K562 (cell line): ENCODE measurements around the gene RPS17. TPM values are rescaled to one million over a fixed set of nuclear protein-coding genes. Genes with fewer than 3 reads are reported as not detected.
A peak's percentile ranks its signal among the peaks of the same experiment; 100 is the strongest.

ENCODE experiments used
- ATAC-seq: fragments of 200-7000 bp; cut with Tn5 transposase; 3 replicates; pipeline ENCODE4 v1.9.1; 2020; ENCODE audit warnings: moderate library complexity
- BruUV-seq: library from RNA; stranded (reverse); fragments of 400-500 nt; replicated peaks from 2 replicates; lab custom pipeline; 2021; lab: Mats Ljungman, UMichigan
- CTCF ChIA-PET: fragments of 300-600 bp; formaldehyde crosslinking; extraction: SDS; loops from one replicate; lab custom pipeline; 2021; ENCODE audit warnings: low intra/inter-chr PET ratio; lab: Yijun Ruan, JAX
- POLR2A ChIA-PET: fragments of 300-600, 350-650 bp; sonication (Branson Sonifier 250); formaldehyde crosslinking; extraction: SDS; loops from one replicate; lab custom pipeline; 2021; ENCODE audit warnings: antibody characterized with exemption, inconsistent platforms; lab: Yijun Ruan, JAX
- DNase-seq, 4 experiments: peaks; one replicate each; pipeline versions ENCODE4 v3.0.0 to v3.0.0-alpha.2; 2011 to 2018; ENCODE audit warnings: low spot score in 3 of 4, mixed read lengths in 3 of 4; ENCODE audit errors: extremely low read depth in 1 of 4
- FAIRE-seq: peaks from 2 replicates; lab custom pipeline; 2011; peaks lifted over from hg19 to GRCh38; lab: Jason Lieb, UNC
- H2AFZ ChIP-seq: 2 replicates; pipeline ENCODE4 v1.6.0; 2011; ENCODE audit warnings: low read depth, low read length, control low read depth, inconsistent platforms
- H3K27ac ChIP-seq: fragments of 200-600 bp; 3 replicates; pipeline ENCODE4 v1.8.0; 2011; ENCODE audit warnings: low read depth, mild to moderate bottlenecking, control low read depth, inconsistent platforms, low read length, moderate library complexity, mixed read lengths; ENCODE audit errors: extremely low read depth
- H3K27me3 ChIP-seq, 2 experiments: fragments of 300-600 bp in 1 of 2; 2 replicates in 1 of 2; 3 replicates in 1 of 2; pipeline versions ENCODE4 v1.6.0 to v1.8.0; 2011; ENCODE audit warnings: inconsistent platforms in 2 of 2, low read length in 2 of 2, mild to moderate bottlenecking in 1 of 2, mixed read lengths in 1 of 2, moderate library complexity in 1 of 2; ENCODE audit not compliant: control insufficient read depth in 2 of 2, insufficient read depth in 2 of 2
- H3K36me3 ChIP-seq: fragments of 300-600 bp; 3 replicates; pipeline ENCODE4 v1.8.0; 2011; ENCODE audit warnings: mild to moderate bottlenecking, low read length, inconsistent platforms; ENCODE audit not compliant: control insufficient read depth, insufficient read depth
- H3K4me1 ChIP-seq, 2 experiments: fragments of 200-600 bp in 1 of 2; replicated peaks in 1 of 2; 2 replicates in 1 of 2; 3 replicates in 1 of 2; pipeline versions ENCODE4 v1.5.1 to v1.8.0; 2011; ENCODE audit warnings: inconsistent platforms in 2 of 2, low read length in 2 of 2, mild to moderate bottlenecking in 1 of 2, mixed read lengths in 1 of 2, moderate library complexity in 1 of 2; ENCODE audit not compliant: control insufficient read depth in 2 of 2, insufficient read depth in 2 of 2
- H3K4me2 ChIP-seq: 2 replicates; pipeline ENCODE4 v1.6.1; 2011; ENCODE audit warnings: low read length, control low read depth, inconsistent platforms, mixed read lengths; ENCODE audit not compliant: insufficient read depth
- H3K4me3 ChIP-seq: fragments of 200-600 bp; sonication (generic), shearing (Covaris generic); 2 replicates; pipeline ENCODE4 v1.5.1; 2016; ENCODE audit warnings: control low read depth, inconsistent platforms
- H3K79me2 ChIP-seq: fragments of 200-600 bp; 3 replicates; pipeline ENCODE4 v1.8.0; 2011; ENCODE audit warnings: low read length, inconsistent platforms; ENCODE audit not compliant: control insufficient read depth, insufficient read depth
- H3K9ac ChIP-seq, 2 experiments: 2 replicates each; pipeline versions ENCODE4 v1.6.0 to v1.6.1; 2011; ENCODE audit warnings: low read depth in 2 of 2, low read length in 2 of 2, control low read depth in 1 of 2, inconsistent platforms in 1 of 2, mild to moderate bottlenecking in 1 of 2, mixed read lengths in 1 of 2; ENCODE audit not compliant: insufficient read depth in 1 of 2
- H3K9me1 ChIP-seq: one replicate; pipeline ENCODE4 v1.6.0; 2011; ENCODE audit warnings: inconsistent platforms, mild to moderate bottlenecking, low read length, moderate library complexity; ENCODE audit not compliant: control insufficient read depth, insufficient read depth
- H3K9me3 ChIP-seq: replicated peaks from 2 replicates; pipeline ENCODE4 v1.5.1; 2011; ENCODE audit warnings: low read depth, low read length, inconsistent platforms; ENCODE audit not compliant: control insufficient read depth, insufficient read depth
- H4K20me1 ChIP-seq: replicated peaks from 2 replicates; pipeline ENCODE4 v1.6.1; 2011; ENCODE audit warnings: low read length, inconsistent platforms, mixed read lengths; ENCODE audit not compliant: control insufficient read depth, insufficient read depth
- C11orf30 ChIP-seq: fragments of 450-650 bp; IDR thresholded peaks from 2 replicates; pipeline ENCODE4 v1.6.1; 2016; ENCODE audit warnings: low read depth, mild to moderate bottlenecking
- CAMTA2 ChIP-seq: fragments of 250-450 bp; sonication (Bioruptor Pico); conservative IDR thresholded peaks from 2 replicates; pipeline ENCODE4 v1.5.1; 2022
- CBFA2T3 ChIP-seq: fragments of 450-650 bp; IDR thresholded peaks from 2 replicates; pipeline ENCODE4 v1.6.1; 2017
- EWSR1 ChIP-seq: fragments of 450-650 bp; IDR thresholded peaks from 2 replicates; pipeline ENCODE4 v1.6.1; 2018; ENCODE audit warnings: borderline replicate concordance, mild to moderate bottlenecking, low read depth, moderate library complexity; ENCODE audit not compliant: partially characterized antibody
- IRF9 ChIP-seq: fragments of 450-650 bp; IDR thresholded peaks from 2 replicates; pipeline ENCODE4 v1.6.1; 2016; ENCODE audit warnings: missing biosample characterization, missing genetic modification characterization
- JUNB ChIP-seq: fragments of 450-650 bp; formaldehyde crosslinking; conservative IDR thresholded peaks from 2 replicates; pipeline ENCODE4 v1.4.0; 2020; ENCODE audit warnings: mild to moderate bottlenecking
- MAFF ChIP-seq: IDR thresholded peaks from 2 replicates; pipeline ENCODE4 v1.6.1; 2012; ENCODE audit warnings: low read length, improper control_type of control experiment
- MAFG ChIP-seq: fragments of 450-650 bp; conservative IDR thresholded peaks from 2 replicates; pipeline ENCODE4 v1.6.1; 2016; ENCODE audit warnings: missing genetic modification characterization, missing compliant biosample characterization
- MAFK ChIP-seq: IDR thresholded peaks from 2 replicates; pipeline ENCODE4 v1.6.1; 2011; ENCODE audit warnings: low read length, improper control_type of control experiment
- MLX ChIP-seq, 2 experiments: fragments of 450-650 bp in 1 of 2; sonication (generic) in 1 of 2; formaldehyde crosslinking; conservative IDR thresholded peaks; 2 replicates each; pipeline versions ENCODE4 v1.4.0 to v1.8.1; 2020 to 2022; ENCODE audit warnings: mild to moderate bottlenecking in 1 of 2, missing genetic modification reagents in 1 of 2
- NBN ChIP-seq: fragments of 450-650 bp; IDR thresholded peaks from 2 replicates; pipeline ENCODE4 v1.6.1; 2016; ENCODE audit warnings: low read depth, mild to moderate bottlenecking
- NFE2 ChIP-seq: IDR thresholded peaks from 2 replicates; pipeline ENCODE4 v1.6.1; 2014; ENCODE audit warnings: antibody characterized with exemption, low read depth
- PTRF ChIP-seq: fragments of 450-650 bp; IDR thresholded peaks from 2 replicates; pipeline ENCODE4 v1.6.1; 2016; ENCODE audit warnings: mild to moderate bottlenecking, missing genetic modification characterization, missing compliant biosample characterization
- ZFX ChIP-seq: sonication (generic); formaldehyde crosslinking; IDR thresholded peaks from 2 replicates; pipeline ENCODE4 v1.8.0; 2022; ENCODE audit warnings: mild to moderate bottlenecking, missing genetic modification reagents, moderate library complexity
- ZNF174 ChIP-seq: fragments of 250-450 bp; sonication (Bioruptor Pico); IDR thresholded peaks from 2 replicates; pipeline ENCODE4 v1.4.0; 2020; ENCODE audit warnings: mild to moderate bottlenecking
- ZNF316 ChIP-seq: fragments of 450-650 bp; IDR thresholded peaks from 2 replicates; pipeline ENCODE4 v1.6.1; 2016
- ZNF384 ChIP-seq: IDR thresholded peaks from 2 replicates; pipeline ENCODE4 v1.6.1; 2012; ENCODE audit warnings: low read depth, low read length, improper control_type of control experiment
- ZNF77 ChIP-seq: fragments of 250-450 bp; sonication (Bioruptor Pico); IDR thresholded peaks from 2 replicates; pipeline ENCODE4 v1.5.0; 2020
- ZSCAN29 ChIP-seq: fragments of 450-650 bp; IDR thresholded peaks from 2 replicates; pipeline ENCODE4 v1.6.1; 2017
- WGBS: fragments of 100-300 bp; shearing (Covaris generic); methylation state at CpG from one replicate; pipeline ENCODE4 v1.1.6; 2016; ENCODE audit warnings: low coverage, mixed read lengths; ENCODE audit not compliant: insufficient coverage; ENCODE audit errors: missing lambda C conversion rate; 5-methylcytosine and 5-hydroxymethylcytosine counted together
- in situ Hi-C: fragments of 300-500 bp; cut with MboI; formaldehyde crosslinking; loops from 4 replicates; pipeline ENCODE4 v1.15.0; 2018; ENCODE audit warnings: inconsistent platforms, mixed read lengths
- intact Hi-C: fragments of 100-400 bp; cut with micrococcal nuclease; formaldehyde crosslinking; loops from 2 replicates; pipeline ENCODE4 v1.14.2; 2022
- polyA plus RNA-seq, 8 experiments: library from polyadenylated mRNA; depleted of rRNA in 4 of 8; stranded (reverse) in 5 of 8; unstranded in 3 of 8; fragments of >200 nt; fragmentation: Nextera tagmentation in 2 of 8; fragmentation: Illumina TruSeq in 1 of 8; extraction: Ambion mirVana in 2 of 8; extraction: Trizol in 1 of 8; gene quantifications; 2 replicates each; pipeline versions ENCODE4 v1.2.1 to v1.2.3, GENCODE V29; 2011 to 2014; ENCODE audit warnings: inconsistent platforms in 1 of 8, missing spikeins in 1 of 8
- total RNA-seq, 7 experiments: library from RNA; depleted of rRNA in 6 of 7; stranded (reverse); fragments of >200 nt in 6 of 7; fragmentation: Illumina TruSeq in 2 of 7; extraction: Trizol in 2 of 7; gene quantifications; 2 replicates each; pipeline versions ENCODE4 v1.2.1 to v1.2.3, GENCODE V29; 2011 to 2021; ENCODE audit warnings: low replicate concordance in 1 of 7
- TF ChIP-seq, protein P1 (sequence below): fragments of 250-450 bp; sonication (Bioruptor Pico); IDR thresholded peaks from 2 replicates; pipeline ENCODE4 v1.4.0; 2020; ENCODE audit warnings: borderline replicate concordance

The RPS17 gene
- total and polyA plus RNA-seq, 9 of the 15 experiments (the other 6 are each of a cell fraction or from before 2014, with no cell fraction given): 1,988 to 6,515 (median 5,229) TPM

- Histone ChIP-seq H3K27me3 (no peaks in the 10 kb centered on the region), H3K4me1 (peaks cover 22 to 28% of the 10 kb centered on the region in 2 experiments; a peak in 4 of 5 replicates), H2AFZ (no peak overlapping the region), H3K36me3 (peaks cover 31% of the 10 kb centered on the region; the same call in 2 of the 3 replicates), H3K79me2 (no peaks in the 10 kb centered on the region; the same call in 2 of the 3 replicates), H3K4me3 (no peak overlapping the region), H3K9me1 (peaks cover 4% of the 10 kb centered on the region), H3K4me2 (no peak overlapping the region), H3K9me3 (no peaks in the 10 kb centered on the region), H4K20me1 (peaks cover 10% of the 10 kb centered on the region), H3K27ac (no peak overlapping the region), H3K9ac (peak overlapping the region in 1 of 2 experiments; percentile 76; a peak in 1 of 4 replicates)
- ATAC-seq (peak; percentile 63), DNase-seq (peak in 2 of 4 experiments; percentile 14 to 30), FAIRE-seq (peak; percentile 32)
- no TSS peak for BruUV-seq
- ChIA-PET POLR2A (interaction anchor here (0.6 to 1.9 kb wide), 6 partner anchors 9 to 276 kb away, joined by 3 to 6 read pairs (median 4); no protein-coding TSS in a partner anchor), CTCF (interaction anchor here (0.7 kb wide), 1 partner anchor 177 kb away, joined by 3 read pairs; no protein-coding TSS in a partner anchor)
- WGBS: 48% methylated on average over 3 of the region's 3 CpGs
- in situ Hi-C loops: no loop called here
- TF ChIP-seq MAFK (peak; percentile 30; the same call in 1 of the 2 replicates), CBFA2T3 (no peak), IRF9 (tag) (no peak), MAFF (peak; percentile 16; the same call in 1 of the 2 replicates), EWSR1 (no peak), ZNF384 (peak; percentile 94), MAFG (tag) (peak; percentile 73), ZNF174 (CRISPR knock-in tag) (no peak), MLX (CRISPR knock-in tag; conservative IDR thresholded peaks at IDR 0.05) (no peak), C11orf30 (peak; percentile 57; the same call in 1 of the 2 replicates), NFE2 (0 out of 2 replicates have a peak, but pooled peaks have one; percentile 30), ZFX (CRISPR knock-in tag) (no peak), ZNF77 (CRISPR knock-in tag) (no peak), CAMTA2 (no peak), ZSCAN29 (no peak), PTRF (no peak), NBN (no peak), ZNF316 (peak; percentile 45; the same call in 1 of the 2 replicates), JUNB (CRISPR knock-in tag) (no peak)
- TF ChIP-seq, protein P1, sequence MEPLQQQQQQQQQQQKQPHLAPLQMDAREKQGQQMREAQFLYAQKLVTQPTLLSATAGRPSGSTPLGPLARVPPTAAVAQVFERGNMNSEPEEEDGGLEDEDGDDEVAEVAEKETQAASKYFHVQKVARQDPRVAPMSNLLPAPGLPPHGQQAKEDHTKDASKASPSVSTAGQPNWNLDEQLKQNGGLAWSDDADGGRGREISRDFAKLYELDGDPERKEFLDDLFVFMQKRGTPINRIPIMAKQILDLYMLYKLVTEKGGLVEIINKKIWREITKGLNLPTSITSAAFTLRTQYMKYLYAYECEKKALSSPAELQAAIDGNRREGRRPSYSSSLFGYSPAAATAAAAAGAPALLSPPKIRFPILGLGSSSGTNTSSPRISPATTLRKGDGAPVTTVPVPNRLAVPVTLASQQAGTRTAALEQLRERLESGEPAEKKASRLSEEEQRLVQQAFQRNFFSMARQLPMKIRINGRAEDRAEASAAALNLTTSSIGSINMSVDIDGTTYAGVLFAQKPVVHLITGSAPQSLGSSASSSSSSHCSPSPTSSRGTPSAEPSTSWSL (CRISPR knock-in tag): no peak
- intact Hi-C loops: no loop called here
Measured at GRCh38 chr15:82572986-82573385, 32.7 kb upstream of the RPS17 start.
